Measurements from ENCODE around the gene LPA. TPM values are rescaled to one million over a fixed set of nuclear protein-coding genes. Genes with fewer than 3 reads are reported as not detected.

Gene LPA
- total and polyA plus RNA-seq, 2 of the 13 experiments (the other 11 are each of a cell fraction or from before 2014, with no cell fraction given): not detected

DNA sequence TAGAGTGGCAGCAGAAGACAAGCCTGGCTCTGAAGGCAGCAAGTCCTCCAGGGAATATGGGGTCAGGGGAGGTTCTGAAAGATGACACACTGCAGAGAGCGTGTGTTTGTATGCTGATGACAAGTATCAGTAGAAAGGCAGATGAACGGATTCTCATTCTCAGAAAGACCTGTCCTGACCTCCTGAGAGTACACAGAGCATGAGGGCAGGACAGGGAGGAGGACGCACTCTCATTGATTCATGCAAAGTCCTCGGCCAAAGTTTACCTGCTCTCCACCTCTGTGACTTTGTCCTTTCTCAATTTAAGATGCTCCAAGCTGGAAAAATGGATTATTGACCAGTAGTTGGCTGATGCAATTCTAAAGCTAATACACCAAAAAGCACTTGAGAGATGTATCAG, 156.7 kb downstream of the LPA start:
- 1% methylated on average over 4 of the region's 4 CpGs for WGBS (ENCODE audit: low lambda C conversion rate)
- in situ Hi-C loops (cut with HindIII; ENCODE audit: extremely low pct_ligation_motif_present, low pct_unique_long_range_greater_than_20kb): loop anchor here (25.0 kb wide), 1 partner anchor 155 kb away; the partner anchor contains the start of gene LPA
- ChIA-PET POLR2A (no interaction called here), CTCF (ENCODE audit: low intra/inter-chr PET ratio, low total read pairs) (no interaction called here)
- no peaks in the 10 kb centered on the region for H3K36me3 ChIP-seq (replicated peaks in 1 of 2; ENCODE audit: control insufficient read depth in 1 of 2, insufficient read depth in 2 of 2, low read length in 2 of 2)
- peak overlapping the region; percentile 48 for H3K27ac ChIP-seq (ENCODE audit: extremely low read length, insufficient read depth, low read length)
- BruUV-seq (replicated peaks): no TSS peak
- intact Hi-C loops (cut with micrococcal nuclease; ENCODE audit: unreplicated experiment): no loop called here
- H3K4me2 ChIP-seq (ENCODE audit: low read depth, low read length): peak overlapping the region; percentile 21
- H4K20me1 ChIP-seq (ENCODE audit: insufficient read depth, low read length): no peaks in the 10 kb centered on the region
- H3K27me3 ChIP-seq (ENCODE audit: control insufficient read depth in 1 of 2, insufficient read depth in 2 of 2, low read length in 2 of 2): no peaks in the 10 kb centered on the region
- ATAC-seq: peak; percentile 97
- H3K79me2 ChIP-seq (ENCODE audit: insufficient read depth, low read length): no peaks in the 10 kb centered on the region
- peak; percentile 21 for DNase-seq (ENCODE audit: low spot score)
- peaks cover 30% of the 10 kb centered on the region for H3K4me1 ChIP-seq (ENCODE audit: insufficient read depth, low read length)
- H3K9me3 ChIP-seq (ENCODE audit: low read length): no peaks in the 10 kb centered on the region
- no peak overlapping the region for H3K4me3 ChIP-seq (replicated peaks in 1 of 3; ENCODE audit: insufficient read depth in 1 of 3, low read depth in 2 of 3, low read length in 3 of 3)
- peak; percentile 69 for FAIRE-seq
- no peak overlapping the region for H2AFZ ChIP-seq (ENCODE audit: low read length)
- H3K9ac ChIP-seq (ENCODE audit: insufficient read depth, low read depth, low read length): no peak overlapping the region
- TF ChIP-seq AGO2 (optimal IDR thresholded peaks at IDR 0.05; ENCODE audit: low read depth, low read length) (no peak), SALL1 (CRISPR knock-in tag; IDR thresholded peaks at IDR 0.05) (peak; percentile 95), TAF15 (IDR thresholded peaks at IDR 0.05; ENCODE audit: low read depth, low read length, poor library complexity, severe bottlenecking) (no peak), TBL1XR1 (IDR thresholded peaks at IDR 0.05; ENCODE audit: borderline replicate concordance, low read length, partially characterized antibody) (no peak), ZMYM2 (CRISPR knock-in tag; IDR thresholded peaks at IDR 0.05) (peak; percentile 53; the same call in 1 of the 2 replicates), ZNF703 (CRISPR knock-in tag; IDR thresholded peaks at IDR 0.05; ENCODE audit: borderline replicate concordance) (no peak), SNRNP70 (IDR thresholded peaks at IDR 0.05; ENCODE audit: low read depth, low read length) (no peak), ZBTB7A (CRISPR knock-in tag; IDR thresholded peaks at IDR 0.05) (no peak), MBD4 (IDR thresholded peaks at IDR 0.05; ENCODE audit: borderline replicate concordance, low read length) (no peak), ZSCAN9 (CRISPR knock-in tag; IDR thresholded peaks at IDR 0.05; ENCODE audit: borderline replicate concordance) (no peak), ZNF160 (CRISPR knock-in tag; IDR thresholded peaks at IDR 0.05) (0 out of 2 replicates have a peak, but pooled peaks have one; percentile 34), ATF7-NPFF (CRISPR knock-in tag; IDR thresholded peaks at IDR 0.05; ENCODE audit: low read depth) (no peak), ZKSCAN1 (IDR thresholded peaks at IDR 0.05; ENCODE audit: low read length) (no peak), ZNF546 (CRISPR knock-in tag; conservative IDR thresholded peaks at IDR 0.05) (no peak)
- TF ChIP-seq, protein P1, sequence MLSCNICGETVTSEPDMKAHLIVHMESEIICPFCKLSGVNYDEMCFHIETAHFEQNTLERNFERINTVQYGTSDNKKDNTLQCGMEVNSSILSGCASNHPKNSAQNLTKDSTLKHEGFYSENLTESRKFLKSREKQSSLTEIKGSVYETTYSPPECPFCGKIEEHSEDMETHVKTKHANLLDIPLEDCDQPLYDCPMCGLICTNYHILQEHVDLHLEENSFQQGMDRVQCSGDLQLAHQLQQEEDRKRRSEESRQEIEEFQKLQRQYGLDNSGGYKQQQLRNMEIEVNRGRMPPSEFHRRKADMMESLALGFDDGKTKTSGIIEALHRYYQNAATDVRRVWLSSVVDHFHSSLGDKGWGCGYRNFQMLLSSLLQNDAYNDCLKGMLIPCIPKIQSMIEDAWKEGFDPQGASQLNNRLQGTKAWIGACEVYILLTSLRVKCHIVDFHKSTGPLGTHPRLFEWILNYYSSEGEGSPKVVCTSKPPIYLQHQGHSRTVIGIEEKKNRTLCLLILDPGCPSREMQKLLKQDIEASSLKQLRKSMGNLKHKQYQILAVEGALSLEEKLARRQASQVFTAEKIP (CRISPR knock-in tag; IDR thresholded peaks at IDR 0.05; ENCODE audit: borderline replicate concordance): no peak
- TF ChIP-seq, protein P2, sequence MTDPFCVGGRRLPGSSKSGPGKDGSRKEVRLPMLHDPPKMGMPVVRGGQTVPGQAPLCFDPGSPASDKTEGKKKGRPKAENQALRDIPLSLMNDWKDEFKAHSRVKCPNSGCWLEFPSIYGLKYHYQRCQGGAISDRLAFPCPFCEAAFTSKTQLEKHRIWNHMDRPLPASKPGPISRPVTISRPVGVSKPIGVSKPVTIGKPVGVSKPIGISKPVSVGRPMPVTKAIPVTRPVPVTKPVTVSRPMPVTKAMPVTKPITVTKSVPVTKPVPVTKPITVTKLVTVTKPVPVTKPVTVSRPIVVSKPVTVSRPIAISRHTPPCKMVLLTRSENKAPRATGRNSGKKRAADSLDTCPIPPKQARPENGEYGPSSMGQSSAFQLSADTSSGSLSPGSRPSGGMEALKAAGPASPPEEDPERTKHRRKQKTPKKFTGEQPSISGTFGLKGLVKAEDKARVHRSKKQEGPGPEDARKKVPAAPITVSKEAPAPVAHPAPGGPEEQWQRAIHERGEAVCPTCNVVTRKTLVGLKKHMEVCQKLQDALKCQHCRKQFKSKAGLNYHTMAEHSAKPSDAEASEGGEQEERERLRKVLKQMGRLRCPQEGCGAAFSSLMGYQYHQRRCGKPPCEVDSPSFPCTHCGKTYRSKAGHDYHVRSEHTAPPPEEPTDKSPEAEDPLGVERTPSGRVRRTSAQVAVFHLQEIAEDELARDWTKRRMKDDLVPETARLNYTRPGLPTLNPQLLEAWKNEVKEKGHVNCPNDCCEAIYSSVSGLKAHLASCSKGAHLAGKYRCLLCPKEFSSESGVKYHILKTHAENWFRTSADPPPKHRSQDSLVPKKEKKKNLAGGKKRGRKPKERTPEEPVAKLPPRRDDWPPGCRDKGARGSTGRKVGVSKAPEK (CRISPR knock-in tag; IDR thresholded peaks at IDR 0.05; ENCODE audit: borderline replicate concordance): no peak
- TF ChIP-seq, protein P3, sequence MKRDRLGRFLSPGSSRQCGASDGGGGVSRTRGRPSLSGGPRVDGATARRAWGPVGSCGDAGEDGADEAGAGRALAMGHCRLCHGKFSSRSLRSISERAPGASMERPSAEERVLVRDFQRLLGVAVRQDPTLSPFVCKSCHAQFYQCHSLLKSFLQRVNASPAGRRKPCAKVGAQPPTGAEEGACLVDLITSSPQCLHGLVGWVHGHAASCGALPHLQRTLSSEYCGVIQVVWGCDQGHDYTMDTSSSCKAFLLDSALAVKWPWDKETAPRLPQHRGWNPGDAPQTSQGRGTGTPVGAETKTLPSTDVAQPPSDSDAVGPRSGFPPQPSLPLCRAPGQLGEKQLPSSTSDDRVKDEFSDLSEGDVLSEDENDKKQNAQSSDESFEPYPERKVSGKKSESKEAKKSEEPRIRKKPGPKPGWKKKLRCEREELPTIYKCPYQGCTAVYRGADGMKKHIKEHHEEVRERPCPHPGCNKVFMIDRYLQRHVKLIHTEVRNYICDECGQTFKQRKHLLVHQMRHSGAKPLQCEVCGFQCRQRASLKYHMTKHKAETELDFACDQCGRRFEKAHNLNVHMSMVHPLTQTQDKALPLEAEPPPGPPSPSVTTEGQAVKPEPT (CRISPR knock-in tag; IDR thresholded peaks at IDR 0.05; ENCODE audit: low read depth): no peak
